HEK293 (cell line): Measurements from ENCODE around the gene PLEKHH2.

Experiments
- BCL11A ChIP-seq: fragments of 450-650 bp; formaldehyde crosslinking; IDR thresholded peaks from 2 replicates; pipeline ENCODE4 v1.5.1; 2016; ENCODE audit warnings: low read depth, missing biosample characterization, missing genetic modification characterization
- BCL6B ChIP-seq: fragments of 450-650 bp; formaldehyde crosslinking; IDR thresholded peaks from 2 replicates; pipeline ENCODE4 v1.5.1; 2017; ENCODE audit warnings: missing biosample characterization, missing genetic modification characterization
- MYNN ChIP-seq: fragments of 450-650 bp; formaldehyde crosslinking; IDR thresholded peaks from 2 replicates; pipeline ENCODE4 v1.5.1; 2016; ENCODE audit warnings: missing biosample characterization, missing genetic modification characterization, borderline replicate concordance
- SCRT1 ChIP-seq: fragments of 450-650 bp; formaldehyde crosslinking; IDR thresholded peaks from 2 replicates; pipeline ENCODE4 v1.5.1; 2016; ENCODE audit warnings: missing biosample characterization, missing genetic modification characterization, borderline replicate concordance
- SETDB1 ChIP-seq: IDR thresholded peaks from one replicate; pipeline ENCODE4 v1.6.1; 2017; ENCODE audit warnings: mild to moderate bottlenecking, low read length, moderate library complexity, mixed read lengths; ENCODE audit not compliant: insufficient read length
- TRIM28 ChIP-seq: IDR thresholded peaks from 2 replicates; pipeline ENCODE4 v1.6.1; 2011; ENCODE audit warnings: low read length, control low read depth, borderline replicate concordance
- WT1 ChIP-seq: fragments of 450-650 bp; formaldehyde crosslinking; IDR thresholded peaks from 2 replicates; pipeline ENCODE4 v1.5.1; 2016; ENCODE audit warnings: missing biosample characterization, missing genetic modification characterization
- YY1 ChIP-seq: fragments of 450-650 bp; formaldehyde crosslinking; IDR thresholded peaks from 2 replicates; pipeline ENCODE4 v1.5.1; 2018; ENCODE audit warnings: missing biosample characterization, missing genetic modification characterization
- ZBTB1 ChIP-seq: fragments of 450-650 bp; formaldehyde crosslinking; IDR thresholded peaks from 2 replicates; pipeline ENCODE4 v1.5.1; 2016; ENCODE audit warnings: missing biosample characterization, missing genetic modification characterization
- ZBTB21 ChIP-seq: fragments of 450-650 bp; formaldehyde crosslinking; IDR thresholded peaks from 2 replicates; pipeline ENCODE4 v1.5.1; 2017; ENCODE audit warnings: missing biosample characterization, missing genetic modification characterization
- ZBTB44 ChIP-seq: fragments of 450-650 bp; IDR thresholded peaks from 2 replicates; pipeline ENCODE4 v1.5.1; 2018; ENCODE audit warnings: missing biosample characterization, mild to moderate bottlenecking, missing genetic modification characterization
- ZFP37 ChIP-seq: fragments of 450-650 bp; formaldehyde crosslinking; IDR thresholded peaks from 2 replicates; pipeline ENCODE4 v1.5.1; 2016; ENCODE audit warnings: missing biosample characterization, missing genetic modification characterization
- ZFP41 ChIP-seq: fragments of 450-650 bp; formaldehyde crosslinking; IDR thresholded peaks from 2 replicates; pipeline ENCODE4 v1.5.1; 2016; ENCODE audit warnings: missing biosample characterization, missing genetic modification characterization, borderline replicate concordance
- ZNF121 ChIP-seq: fragments of 450-650 bp; formaldehyde crosslinking; IDR thresholded peaks from 2 replicates; pipeline ENCODE4 v1.5.1; 2016; ENCODE audit warnings: missing biosample characterization, missing genetic modification characterization
- ZNF138 ChIP-seq: fragments of 450-650 bp; formaldehyde crosslinking; IDR thresholded peaks from 2 replicates; pipeline ENCODE4 v1.5.1; 2016; ENCODE audit warnings: missing biosample characterization, missing genetic modification characterization, borderline replicate concordance
- ZNF155 ChIP-seq: fragments of 450-650 bp; formaldehyde crosslinking; IDR thresholded peaks from 2 replicates; pipeline ENCODE4 v1.5.1; 2016; ENCODE audit warnings: missing biosample characterization, missing genetic modification characterization
- ZNF157 ChIP-seq: fragments of 450-650 bp; formaldehyde crosslinking; IDR thresholded peaks from 2 replicates; pipeline ENCODE4 v1.5.1; 2016; ENCODE audit warnings: missing biosample characterization, missing genetic modification characterization
- ZNF16 ChIP-seq: fragments of 450-650 bp; formaldehyde crosslinking; IDR thresholded peaks from 2 replicates; pipeline ENCODE4 v1.5.1; 2016; ENCODE audit warnings: low read depth, missing biosample characterization, missing genetic modification characterization
- ZNF184 ChIP-seq: fragments of 450-650 bp; IDR thresholded peaks from 2 replicates; pipeline ENCODE4 v1.5.1; 2018; ENCODE audit warnings: missing biosample characterization, mild to moderate bottlenecking, missing genetic modification characterization
- ZNF221 ChIP-seq: fragments of 450-650 bp; formaldehyde crosslinking; IDR thresholded peaks from 2 replicates; pipeline ENCODE4 v1.5.1; 2017; ENCODE audit warnings: missing biosample characterization, missing genetic modification characterization, borderline replicate concordance
- ZNF24 ChIP-seq: fragments of 450-650 bp; formaldehyde crosslinking; IDR thresholded peaks from 2 replicates; pipeline ENCODE4 v1.5.1; 2016; ENCODE audit warnings: missing biosample characterization, missing genetic modification characterization
- ZNF266 ChIP-seq: fragments of 450-650 bp; formaldehyde crosslinking; IDR thresholded peaks from 2 replicates; pipeline ENCODE4 v1.5.1; 2016; ENCODE audit warnings: missing biosample characterization, missing genetic modification characterization, low read depth
- ZNF292 ChIP-seq: fragments of 450-650 bp; formaldehyde crosslinking; IDR thresholded peaks from 2 replicates; pipeline ENCODE4 v1.5.1; 2016; ENCODE audit warnings: low read depth, missing biosample characterization, missing genetic modification characterization, borderline replicate concordance
- ZNF335 ChIP-seq: fragments of 450-650 bp; formaldehyde crosslinking; conservative IDR thresholded peaks from 2 replicates; pipeline ENCODE4 v1.5.1; 2016; ENCODE audit warnings: missing biosample characterization, missing genetic modification characterization
- ZNF423 ChIP-seq: fragments of 450-650 bp; formaldehyde crosslinking; IDR thresholded peaks from 2 replicates; pipeline ENCODE4 v1.5.1; 2016; ENCODE audit warnings: missing biosample characterization, missing genetic modification characterization
- ZNF473 ChIP-seq: fragments of 450-650 bp; formaldehyde crosslinking; IDR thresholded peaks from 2 replicates; pipeline ENCODE4 v1.5.1; 2017; ENCODE audit warnings: missing biosample characterization, missing genetic modification characterization
- ZNF501 ChIP-seq: fragments of 450-650 bp; formaldehyde crosslinking; IDR thresholded peaks from 2 replicates; pipeline ENCODE4 v1.5.1; 2016; ENCODE audit warnings: missing biosample characterization, missing genetic modification characterization
- ZNF529 ChIP-seq: fragments of 450-650 bp; formaldehyde crosslinking; IDR thresholded peaks from 2 replicates; pipeline ENCODE4 v1.5.1; 2017; ENCODE audit warnings: missing genetic modification characterization, missing biosample characterization; ENCODE audit not compliant: insufficient replicate concordance
- ZNF549 ChIP-seq: fragments of 450-650 bp; IDR thresholded peaks from 2 replicates; pipeline ENCODE4 v1.5.1; 2018; ENCODE audit warnings: missing biosample characterization, missing genetic modification characterization, mild to moderate bottlenecking, inconsistent platforms, moderate library complexity
- ZNF558 ChIP-seq: fragments of 450-650 bp; formaldehyde crosslinking; IDR thresholded peaks from 2 replicates; pipeline ENCODE4 v1.5.1; 2016; ENCODE audit warnings: missing biosample characterization, missing genetic modification characterization
- ZNF600 ChIP-seq: fragments of 450-650 bp; formaldehyde crosslinking; IDR thresholded peaks from 2 replicates; pipeline ENCODE4 v1.5.1; 2016; ENCODE audit warnings: missing biosample characterization, missing genetic modification characterization
- ZNF610 ChIP-seq: fragments of 450-650 bp; formaldehyde crosslinking; IDR thresholded peaks from 2 replicates; pipeline ENCODE4 v1.5.1; 2016; ENCODE audit warnings: missing biosample characterization, missing genetic modification characterization, borderline replicate concordance
- ZNF664 ChIP-seq: fragments of 450-650 bp; formaldehyde crosslinking; IDR thresholded peaks from 2 replicates; pipeline ENCODE4 v1.5.1; 2016; ENCODE audit warnings: missing biosample characterization, missing genetic modification characterization
- ZNF701 ChIP-seq: fragments of 450-650 bp; formaldehyde crosslinking; IDR thresholded peaks from 2 replicates; pipeline ENCODE4 v1.5.1; 2016; ENCODE audit warnings: missing biosample characterization, missing genetic modification characterization
- TF ChIP-seq, protein P1 (sequence below): IDR thresholded peaks from 2 replicates; pipeline ENCODE4 v1.6.1; 2011; ENCODE audit warnings: mild to moderate bottlenecking, low read depth, low read length, borderline replicate concordance
- TF ChIP-seq, protein P2 (sequence below): fragments of 450-650 bp; formaldehyde crosslinking; IDR thresholded peaks from 2 replicates; pipeline ENCODE4 v1.5.1; 2016; ENCODE audit warnings: missing biosample characterization, missing genetic modification characterization

Gene PLEKHH2

GRCh38 chr2:43676322-43677050 lies 39.4 kb downstream of the PLEKHH2 start, which contains the start of gene C1GALT1C1L (continued):
- TF ChIP-seq, protein P1, sequence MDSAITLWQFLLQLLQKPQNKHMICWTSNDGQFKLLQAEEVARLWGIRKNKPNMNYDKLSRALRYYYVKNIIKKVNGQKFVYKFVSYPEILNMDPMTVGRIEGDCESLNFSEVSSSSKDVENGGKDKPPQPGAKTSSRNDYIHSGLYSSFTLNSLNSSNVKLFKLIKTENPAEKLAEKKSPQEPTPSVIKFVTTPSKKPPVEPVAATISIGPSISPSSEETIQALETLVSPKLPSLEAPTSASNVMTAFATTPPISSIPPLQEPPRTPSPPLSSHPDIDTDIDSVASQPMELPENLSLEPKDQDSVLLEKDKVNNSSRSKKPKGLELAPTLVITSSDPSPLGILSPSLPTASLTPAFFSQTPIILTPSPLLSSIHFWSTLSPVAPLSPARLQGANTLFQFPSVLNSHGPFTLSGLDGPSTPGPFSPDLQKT = no peak
- TF ChIP-seq ZNF138 (tag by site-specific recombination) (no peak), SCRT1 (tag by site-specific recombination) (no peak), ZNF664 (tag by site-specific recombination) (no peak), ZBTB1 (no peak), ZNF473 (no peak), YY1 (tag by site-specific recombination) (no peak), ZNF549 (tag by site-specific recombination) (no peak), SETDB1 (no peak), ZBTB44 (tag by site-specific recombination) (no peak), ZFP41 (tag by site-specific recombination) (no peak), ZNF423 (tag by site-specific recombination) (no peak), TRIM28 (no peak), BCL11A (tag by site-specific recombination) (no peak), ZNF24 (tag by site-specific recombination) (no peak), ZNF610 (tag by site-specific recombination) (no peak), ZNF335 (tag by site-specific recombination) (peak; percentile 48; the same call in 1 of the 2 replicates), ZNF157 (tag by site-specific recombination) (no peak), ZNF266 (tag by site-specific recombination) (no peak), ZBTB21 (tag by site-specific recombination) (no peak), BCL6B (tag by site-specific recombination) (no peak), ZNF184 (tag by site-specific recombination) (no peak), WT1 (tag by site-specific recombination) (no peak), ZNF701 (no peak), ZNF292 (tag by site-specific recombination) (no peak), ZNF155 (no peak), ZNF221 (tag by site-specific recombination) (no peak), ZFP37 (no peak), ZNF16 (tag by site-specific recombination) (no peak), ZNF121 (tag by site-specific recombination) (no peak), ZNF600 (tag by site-specific recombination) (0 out of 2 replicates have a peak, but pooled peaks have one; percentile 13), ZNF501 (tag by site-specific recombination) (no peak), ZNF558 (tag by site-specific recombination) (no peak), ZNF529 (tag by site-specific recombination) (no peak), MYNN (tag by site-specific recombination) (no peak)
- TF ChIP-seq, protein P2, sequence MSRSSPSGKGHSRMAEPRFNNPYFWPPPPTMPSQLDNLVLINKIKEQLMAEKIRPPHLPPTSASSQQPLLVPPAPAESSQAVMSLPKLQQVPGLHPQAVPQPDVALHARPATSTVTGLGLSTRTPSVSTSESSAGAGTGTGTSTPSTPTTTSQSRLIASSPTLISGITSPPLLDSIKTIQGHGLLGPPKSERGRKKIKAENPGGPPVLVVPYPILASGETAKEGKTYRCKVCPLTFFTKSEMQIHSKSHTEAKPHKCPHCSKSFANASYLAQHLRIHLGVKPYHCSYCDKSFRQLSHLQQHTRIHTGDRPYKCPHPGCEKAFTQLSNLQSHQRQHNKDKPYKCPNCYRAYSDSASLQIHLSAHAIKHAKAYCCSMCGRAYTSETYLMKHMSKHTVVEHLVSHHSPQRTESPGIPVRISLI (tag by site-specific recombination) = no peak
